Lower leg skin (tissue), 4 donors: ENCODE results near the gene LYZ. TPM values are rescaled to one million over a fixed set of nuclear protein-coding genes. Genes with fewer than 3 reads are reported as not detected.

Source experiments
- DNase-seq, 2 donors: peaks; one replicate each; pipeline ENCODE4 v3.0.0-alpha.2; 2019; ENCODE audit warnings: low spot score in 2 of 2
- H3K4me3 ChIP-seq: fragments of 200-600 bp; sonication (generic); 2 replicates; pipeline ENCODE4 v1.5.1; 2017; ENCODE audit warnings: mild to moderate bottlenecking, low read depth; ENCODE audit not compliant: poor library complexity, severe bottlenecking
- CTCF ChIP-seq, 3 donors: fragments of 450-650 bp; IDR thresholded peaks; one replicate each; pipeline ENCODE4 v1.5.1; 2016; ENCODE audit warnings: antibody characterized with exemption in 3 of 3, mild to moderate bottlenecking in 3 of 3, moderate library complexity in 2 of 3
- POLR2A ChIP-seq, 2 donors: fragments of 450-650 bp; IDR thresholded peaks; one replicate each; pipeline ENCODE4 v1.6.1; 2016 to 2017; ENCODE audit warnings: antibody characterized with exemption in 2 of 2, mild to moderate bottlenecking in 1 of 2, moderate library complexity in 1 of 2
- WGBS, 2 donors: methylation state at CpG; one replicate each; pipeline ENCODE4 v1.1.5; 2018; 5-methylcytosine and 5-hydroxymethylcytosine counted together
- intact Hi-C: fragments of 100-400 bp; cut with DNase I; formaldehyde crosslinking; loops from one replicate; pipeline ENCODE4 v1.15.0; 2023; ENCODE audit warnings: low total_unique reads
- total RNA-seq, 4 donors: library from RNA; depleted of rRNA; stranded (reverse); fragments of >200 nt; gene quantifications; one replicate each; pipeline ENCODE4 v1.1.0, GENCODE V29; 2016

The LYZ gene
- total RNA-seq, 4 donors from 2014 or later, result 6.8 to 27.8 (median 18.8) TPM

GRCh38 chr12:69342421-69342820 lies 5.8 kb upstream of the LYZ start:
- TF ChIP-seq POLR2A (IDR thresholded peaks at IDR 0.05) (no peak), CTCF (IDR thresholded peaks at IDR 0.05) (no peak)
- H3K4me3 ChIP-seq, result no peak overlapping the region
- no peak for DNase-seq
- 61 to 74% methylated on average over 2 of the region's 2 CpGs for WGBS, 2 donors
- intact Hi-C loops, result no loop called here

GRCh38 chr12:69343357-69343756 lies 4.8 kb upstream of the LYZ start:
- 69 to 70% methylated on average over 3 of the region's 3 CpGs for WGBS, 2 donors

GRCh38 chr12:69343885-69344612 lies 4.1 kb upstream of the LYZ start:
- TF ChIP-seq POLR2A (IDR thresholded peaks at IDR 0.05), result no peak
- TF ChIP-seq CTCF (IDR thresholded peaks at IDR 0.05), result no peak
- no peak for DNase-seq
- intact Hi-C loops, result no loop called here
- no peak overlapping the region for H3K4me3 ChIP-seq
- WGBS, 2 donors, result 41 to 47% methylated on average over 3 of the region's 3 CpGs

More at GRCh38 chr12:69343357-69343756, 4.8 kb upstream of the LYZ start:
- no peak overlapping the region for H3K4me3 ChIP-seq
- no peak for TF ChIP-seq CTCF (IDR thresholded peaks at IDR 0.05)
- TF ChIP-seq POLR2A (IDR thresholded peaks at IDR 0.05), result no peak
- intact Hi-C loops, result no loop called here
- no peak for DNase-seq

GRCh38 chr12:69345077-69345476 lies 3.1 kb upstream of the LYZ start:
- 88 to 95% methylated on average over 2 of the region's 2 CpGs for WGBS, 2 donors
- H3K4me3 ChIP-seq, result no peak overlapping the region
- no peak for TF ChIP-seq CTCF (IDR thresholded peaks at IDR 0.05)
- TF ChIP-seq POLR2A (IDR thresholded peaks at IDR 0.05), result no peak
- no peak for DNase-seq
- intact Hi-C loops, result no loop called here

GRCh38 chr12:69345742-69346141 lies 2.4 kb upstream of the LYZ start:
- no peak for TF ChIP-seq CTCF (IDR thresholded peaks at IDR 0.05)
- TF ChIP-seq POLR2A (IDR thresholded peaks at IDR 0.05), result no peak
- DNase-seq, result no peak
- no peak overlapping the region for H3K4me3 ChIP-seq
- intact Hi-C loops, result no loop called here
- 69 to 91% methylated on average over 1 of the region's 1 CpG for WGBS, 2 donors
